Osteocyte (in vitro differentiated cells): Measurements from ENCODE around the gene ZNF277. TPM values are rescaled to one million over a fixed set of nuclear protein-coding genes. Genes with fewer than 3 reads are reported as not detected.

Source experiments
- DNase-seq: peaks from one replicate; pipeline ENCODE4 v3.0.0; 2021; ENCODE audit warnings: mixed read lengths; ENCODE audit not compliant: unreplicated experiment; ENCODE audit errors: extremely low spot score
- H3K27ac Mint-ChIP-seq: one replicate; pipeline ENCODE4 v1.8.0; 2021; ENCODE audit warnings: mild to moderate bottlenecking, mixed read lengths; ENCODE audit not compliant: unreplicated experiment
- H3K27me3 Mint-ChIP-seq: one replicate; pipeline ENCODE4 v1.8.0; 2021; ENCODE audit warnings: mixed read lengths; ENCODE audit not compliant: unreplicated experiment
- H3K36me3 Mint-ChIP-seq: one replicate; pipeline ENCODE4 v1.8.0; 2021; ENCODE audit warnings: mixed read lengths; ENCODE audit not compliant: unreplicated experiment
- H3K4me1 Mint-ChIP-seq: one replicate; pipeline ENCODE4 v1.8.0; 2021; ENCODE audit warnings: mixed read lengths; ENCODE audit not compliant: unreplicated experiment
- H3K4me3 Mint-ChIP-seq: one replicate; pipeline ENCODE4 v1.8.0; 2021; ENCODE audit warnings: mild to moderate bottlenecking, moderate library complexity, mixed read lengths; ENCODE audit not compliant: unreplicated experiment
- H3K9me3 Mint-ChIP-seq: one replicate; pipeline ENCODE4 v1.8.0; 2021; ENCODE audit warnings: mixed read lengths; ENCODE audit not compliant: unreplicated experiment
- CTCF ChIP-seq: fragments of 200-600 bp; sonication (generic); IDR thresholded peaks from 2 replicates; pipeline ENCODE4 v1.5.0; 2021; ENCODE audit warnings: antibody characterized with exemption, mild to moderate bottlenecking, moderate library complexity
- total RNA-seq: library from RNA; stranded (reverse); gene quantifications from 2 replicates; pipeline ENCODE4 v1.2.1, GENCODE V29; 2021

The ZNF277 gene
- total RNA-seq, 1 donor from 2014 or later, result 28.1 TPM

- Mint-ChIP-seq H3K27ac (no peak overlapping the region), H3K36me3 (no peaks in the 10 kb centered on the region), H3K27me3 (no peaks in the 10 kb centered on the region), H3K9me3 (no peaks in the 10 kb centered on the region), H3K4me3 (no peak overlapping the region), H3K4me1 (peaks cover 34% of the 10 kb centered on the region)
- DNase-seq, result no peak
- TF ChIP-seq CTCF, result no peak
Observed at GRCh38 chr7:112262855-112263487, 56.5 kb downstream of the ZNF277 start.

- H3K9me3 Mint-ChIP-seq, result no peaks in the 10 kb centered on the region
- DNase-seq, result no peak
- H3K4me1 Mint-ChIP-seq, result peaks cover 34% of the 10 kb centered on the region
- TF ChIP-seq CTCF, result no peak
- H3K27me3 Mint-ChIP-seq, result no peaks in the 10 kb centered on the region
- no peaks in the 10 kb centered on the region for H3K36me3 Mint-ChIP-seq
- no peak overlapping the region for H3K4me3 Mint-ChIP-seq
- H3K27ac Mint-ChIP-seq, result no peak overlapping the region
Observed at GRCh38 chr7:112263519-112263918, 57.0 kb downstream of the ZNF277 start.

GRCh38 chr7:112266141-112266540 is 59.6 kb downstream of the ZNF277 start:
- Mint-ChIP-seq H3K4me1 (peaks cover 31% of the 10 kb centered on the region), H3K27ac (no peak overlapping the region), H3K9me3 (no peaks in the 10 kb centered on the region), H3K36me3 (no peaks in the 10 kb centered on the region), H3K4me3 (no peak overlapping the region), H3K27me3 (no peaks in the 10 kb centered on the region)
- TF ChIP-seq CTCF, result no peak
- DNase-seq, result no peak

- Mint-ChIP-seq H3K27ac (no peak overlapping the region), H3K4me3 (no peak overlapping the region), H3K36me3 (no peaks in the 10 kb centered on the region), H3K9me3 (no peaks in the 10 kb centered on the region), H3K4me1 (peaks cover 31% of the 10 kb centered on the region), H3K27me3 (no peaks in the 10 kb centered on the region)
- no peak for DNase-seq
- TF ChIP-seq CTCF, result no peak
Observed at GRCh38 chr7:112266595-112267270, 60.2 kb downstream of the ZNF277 start.

- no peak for TF ChIP-seq CTCF
- H3K27me3 Mint-ChIP-seq, result no peaks in the 10 kb centered on the region
- H3K9me3 Mint-ChIP-seq, result no peaks in the 10 kb centered on the region
- H3K4me3 Mint-ChIP-seq, result no peak overlapping the region
- H3K27ac Mint-ChIP-seq, result no peak overlapping the region
- H3K4me1 Mint-ChIP-seq, result peaks cover 23% of the 10 kb centered on the region
- no peak for DNase-seq
- no peaks in the 10 kb centered on the region for H3K36me3 Mint-ChIP-seq
Observed at GRCh38 chr7:112267944-112268691, 61.6 kb downstream of the ZNF277 start.
